ENCODE data around the gene TRPM4. TPM values are rescaled to one million over a fixed set of nuclear protein-coding genes. Genes with fewer than 3 reads are reported as not detected.
A peak's percentile ranks its signal among the peaks of the same experiment; 100 is the strongest.

TRPM4 gene
- total and polyA plus RNA-seq, 2 of the 13 experiments (the other 11 are each of a cell fraction or from before 2014, with no cell fraction given) = 1.9 to 4.3 TPM

DNA sequence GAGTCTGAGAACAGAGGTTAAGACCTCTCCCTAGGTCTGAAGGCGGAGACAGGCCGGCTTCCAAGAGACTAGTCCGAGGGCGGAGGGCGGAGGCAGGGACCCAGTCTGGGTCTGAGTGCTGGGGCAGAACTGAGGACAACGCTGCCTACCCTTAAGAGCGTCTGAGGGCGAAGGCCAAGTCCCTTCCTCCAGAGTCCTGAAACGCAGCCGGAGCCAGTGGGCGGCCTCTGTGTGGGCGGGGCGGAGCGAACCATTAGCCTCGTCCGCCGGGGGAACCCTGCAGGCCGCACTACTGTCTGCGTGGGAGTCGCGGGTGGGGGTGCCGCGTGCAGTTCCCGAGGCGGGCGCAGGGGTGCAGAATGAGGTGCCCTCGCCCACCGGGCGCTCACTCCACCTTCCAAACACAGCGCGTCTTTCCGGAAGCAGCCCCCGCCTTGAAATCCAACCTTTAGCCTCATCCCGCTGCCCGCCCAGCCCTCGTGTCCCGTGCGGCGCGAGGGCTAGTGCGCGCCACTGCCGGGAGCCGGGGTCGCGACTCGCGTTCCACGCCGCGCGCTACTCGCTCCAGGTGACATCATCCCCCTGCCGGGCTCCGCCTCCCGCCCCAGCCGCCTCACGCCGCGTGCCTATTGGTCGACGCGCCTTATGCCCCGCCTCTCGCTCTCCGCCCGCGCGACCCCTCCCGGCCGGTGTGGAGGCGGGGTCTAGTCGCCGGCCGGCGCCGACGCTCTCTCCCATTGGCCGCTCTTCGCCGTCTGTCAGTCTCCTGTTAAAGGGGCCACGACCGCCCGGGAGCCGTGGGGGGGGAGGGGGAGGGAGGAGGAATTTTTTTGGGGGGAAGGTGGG lies 38.8 kb upstream of the TRPM4 start, which contains the start of gene C19orf73 (continued):
- no peak for TF ChIP-seq NPAS2 (CRISPR knock-in tag; IDR thresholded peaks at IDR 0.05; ENCODE audit: borderline replicate concordance)
- TF ChIP-seq SATB2 (CRISPR knock-in tag; IDR thresholded peaks at IDR 0.05) = no peak
- peak; percentile 64 for TF ChIP-seq REPIN1 (CRISPR knock-in tag; IDR thresholded peaks at IDR 0.05; ENCODE audit: borderline replicate concordance, low read depth)
- TF ChIP-seq TARDBP (CRISPR knock-in tag; IDR thresholded peaks at IDR 0.05) = peak; percentile 65; the same call in 1 of the 2 replicates
- TF ChIP-seq ATM (IDR thresholded peaks at IDR 0.05; ENCODE audit: borderline replicate concordance) = no peak
- TF ChIP-seq, protein P1, sequence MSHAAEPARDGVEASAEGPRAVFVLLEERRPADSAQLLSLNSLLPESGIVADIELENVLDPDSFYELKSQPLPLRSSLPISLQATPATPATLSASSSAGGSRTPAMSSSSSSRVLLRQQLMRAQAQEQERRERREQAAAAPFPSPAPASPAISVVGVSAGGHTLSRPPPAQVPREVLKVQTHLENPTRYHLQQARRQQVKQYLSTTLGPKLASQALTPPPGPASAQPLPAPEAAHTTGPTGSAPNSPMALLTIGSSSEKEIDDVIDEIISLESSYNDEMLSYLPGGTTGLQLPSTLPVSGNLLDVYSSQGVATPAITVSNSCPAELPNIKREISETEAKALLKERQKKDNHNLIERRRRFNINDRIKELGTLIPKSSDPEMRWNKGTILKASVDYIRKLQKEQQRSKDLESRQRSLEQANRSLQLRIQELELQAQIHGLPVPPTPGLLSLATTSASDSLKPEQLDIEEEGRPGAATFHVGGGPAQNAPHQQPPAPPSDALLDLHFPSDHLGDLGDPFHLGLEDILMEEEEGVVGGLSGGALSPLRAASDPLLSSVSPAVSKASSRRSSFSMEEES (CRISPR knock-in tag; IDR thresholded peaks at IDR 0.05) = 0 out of 2 replicates have a peak, but pooled peaks have one; percentile 59
- TF ChIP-seq ZNF468 (CRISPR knock-in tag; IDR thresholded peaks at IDR 0.05) = 0 out of 2 replicates have a peak, but pooled peaks have one; percentile 30
- TF ChIP-seq IRX3 (CRISPR knock-in tag; IDR thresholded peaks at IDR 0.05; ENCODE audit: borderline replicate concordance, low read depth) = 0 out of 2 replicates have a peak, but pooled peaks have one; percentile 25
- no peak for TF ChIP-seq TAF15 (IDR thresholded peaks at IDR 0.05; ENCODE audit: low read depth, low read length, poor library complexity, severe bottlenecking)
- 0 out of 2 replicates have a peak, but pooled peaks have one; percentile 24 for TF ChIP-seq KAT8 (CRISPR knock-in tag; IDR thresholded peaks at IDR 0.05)
- TF ChIP-seq, protein P2, sequence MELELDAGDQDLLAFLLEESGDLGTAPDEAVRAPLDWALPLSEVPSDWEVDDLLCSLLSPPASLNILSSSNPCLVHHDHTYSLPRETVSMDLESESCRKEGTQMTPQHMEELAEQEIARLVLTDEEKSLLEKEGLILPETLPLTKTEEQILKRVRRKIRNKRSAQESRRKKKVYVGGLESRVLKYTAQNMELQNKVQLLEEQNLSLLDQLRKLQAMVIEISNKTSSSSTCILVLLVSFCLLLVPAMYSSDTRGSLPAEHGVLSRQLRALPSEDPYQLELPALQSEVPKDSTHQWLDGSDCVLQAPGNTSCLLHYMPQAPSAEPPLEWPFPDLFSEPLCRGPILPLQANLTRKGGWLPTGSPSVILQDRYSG (CRISPR knock-in tag; IDR thresholded peaks at IDR 0.05) = no peak; the same call in 1 of the 2 replicates
- no peak for TF ChIP-seq KMT2A (CRISPR knock-in tag; IDR thresholded peaks at IDR 0.05)
- TF ChIP-seq RORA (CRISPR knock-in tag; IDR thresholded peaks at IDR 0.05) = no peak
- peak; percentile 53 for TF ChIP-seq SRSF1 (optimal IDR thresholded peaks at IDR 0.05; ENCODE audit: low read depth, low read length)
- TF ChIP-seq ZNF557 (CRISPR knock-in tag; IDR thresholded peaks at IDR 0.05) = 0 out of 2 replicates have a peak, but pooled peaks have one; percentile 65
- TF ChIP-seq, protein P3, sequence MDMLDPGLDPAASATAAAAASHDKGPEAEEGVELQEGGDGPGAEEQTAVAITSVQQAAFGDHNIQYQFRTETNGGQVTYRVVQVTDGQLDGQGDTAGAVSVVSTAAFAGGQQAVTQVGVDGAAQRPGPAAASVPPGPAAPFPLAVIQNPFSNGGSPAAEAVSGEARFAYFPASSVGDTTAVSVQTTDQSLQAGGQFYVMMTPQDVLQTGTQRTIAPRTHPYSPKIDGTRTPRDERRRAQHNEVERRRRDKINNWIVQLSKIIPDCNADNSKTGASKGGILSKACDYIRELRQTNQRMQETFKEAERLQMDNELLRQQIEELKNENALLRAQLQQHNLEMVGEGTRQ (IDR thresholded peaks at IDR 0.05; ENCODE audit: low read depth, low read length) = no peak
- TF ChIP-seq, protein P3 (CRISPR knock-in tag; IDR thresholded peaks at IDR 0.05; ENCODE audit: borderline replicate concordance) = no peak; the same call in 1 of the 2 replicates
- TF ChIP-seq, protein P4, sequence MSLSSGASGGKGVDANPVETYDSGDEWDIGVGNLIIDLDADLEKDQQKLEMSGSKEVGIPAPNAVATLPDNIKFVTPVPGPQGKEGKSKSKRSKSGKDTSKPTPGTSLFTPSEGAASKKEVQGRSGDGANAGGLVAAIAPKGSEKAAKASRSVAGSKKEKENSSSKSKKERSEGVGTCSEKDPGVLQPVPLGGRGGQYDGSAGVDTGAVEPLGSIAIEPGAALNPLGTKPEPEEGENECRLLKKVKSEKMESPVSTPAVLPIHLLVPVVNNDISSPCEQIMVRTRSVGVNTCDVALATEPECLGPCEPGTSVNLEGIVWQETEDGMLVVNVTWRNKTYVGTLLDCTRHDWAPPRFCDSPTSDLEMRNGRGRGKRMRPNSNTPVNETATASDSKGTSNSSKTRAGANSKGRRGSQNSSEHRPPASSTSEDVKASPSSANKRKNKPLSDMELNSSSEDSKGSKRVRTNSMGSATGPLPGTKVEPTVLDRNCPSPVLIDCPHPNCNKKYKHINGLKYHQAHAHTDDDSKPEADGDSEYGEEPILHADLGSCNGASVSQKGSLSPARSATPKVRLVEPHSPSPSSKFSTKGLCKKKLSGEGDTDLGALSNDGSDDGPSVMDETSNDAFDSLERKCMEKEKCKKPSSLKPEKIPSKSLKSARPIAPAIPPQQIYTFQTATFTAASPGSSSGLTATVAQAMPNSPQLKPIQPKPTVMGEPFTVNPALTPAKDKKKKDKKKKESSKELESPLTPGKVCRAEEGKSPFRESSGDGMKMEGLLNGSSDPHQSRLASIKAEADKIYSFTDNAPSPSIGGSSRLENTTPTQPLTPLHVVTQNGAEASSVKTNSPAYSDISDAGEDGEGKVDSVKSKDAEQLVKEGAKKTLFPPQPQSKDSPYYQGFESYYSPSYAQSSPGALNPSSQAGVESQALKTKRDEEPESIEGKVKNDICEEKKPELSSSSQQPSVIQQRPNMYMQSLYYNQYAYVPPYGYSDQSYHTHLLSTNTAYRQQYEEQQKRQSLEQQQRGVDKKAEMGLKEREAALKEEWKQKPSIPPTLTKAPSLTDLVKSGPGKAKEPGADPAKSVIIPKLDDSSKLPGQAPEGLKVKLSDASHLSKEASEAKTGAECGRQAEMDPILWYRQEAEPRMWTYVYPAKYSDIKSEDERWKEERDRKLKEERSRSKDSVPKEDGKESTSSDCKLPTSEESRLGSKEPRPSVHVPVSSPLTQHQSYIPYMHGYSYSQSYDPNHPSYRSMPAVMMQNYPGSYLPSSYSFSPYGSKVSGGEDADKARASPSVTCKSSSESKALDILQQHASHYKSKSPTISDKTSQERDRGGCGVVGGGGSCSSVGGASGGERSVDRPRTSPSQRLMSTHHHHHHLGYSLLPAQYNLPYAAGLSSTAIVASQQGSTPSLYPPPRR (CRISPR knock-in tag; IDR thresholded peaks at IDR 0.05; ENCODE audit: borderline replicate concordance) = peak; percentile 53; the same call in 1 of the 2 replicates

All from HepG2 (cell line).